ENCODE results near the gene TP53I13.
"Not testable (repeated sequence)": the region's sequence is repeated elsewhere in the genome, so short reads cannot be mapped to it uniquely, and the experiment has no call there.

Gene TP53I13

GRCh38 chr17:29568331-29569244 lies at the start of gene TP53I13:
Gene TP53I13, plus strand, starts transcription at chr17:29568701. Its CDS starts 58 bp downstream, at chr17:29568759.
- peak; percentile 93 for DNase-seq (ENCODE audit: low spot score)

DNA sequence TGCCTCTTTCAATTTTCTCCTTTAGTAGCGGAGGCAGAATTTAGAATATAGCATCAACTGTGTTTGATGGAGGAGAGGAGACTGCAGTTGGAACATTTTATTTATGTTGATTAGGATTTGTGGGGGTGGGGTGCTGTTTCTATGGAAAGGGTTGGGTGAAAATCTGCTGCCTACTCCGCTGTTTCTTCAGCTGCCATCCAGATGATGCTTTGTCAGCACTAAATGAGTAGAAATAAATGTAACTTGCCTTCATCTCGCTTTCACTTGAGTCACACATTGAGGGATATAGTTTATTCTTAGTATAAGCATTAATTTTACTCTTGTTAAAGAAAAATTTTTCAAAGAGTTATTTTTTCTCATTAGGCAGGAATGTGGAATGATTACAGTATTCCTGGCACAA lies 43.8 kb upstream of the TP53I13 start:
- no peak for DNase-seq (ENCODE audit: low spot score)

- no peak for DNase-seq (ENCODE audit: low spot score)
Measured at GRCh38 chr17:29526322-29526721, 42.2 kb upstream of the TP53I13 start.

- DNase-seq (ENCODE audit: low spot score): no peak
Measured at GRCh38 chr17:29533976-29534375, 34.5 kb upstream of the TP53I13 start.

GRCh38 chr17:29544066-29544465 lies 24.4 kb upstream of the TP53I13 start:
- no peak for DNase-seq (ENCODE audit: low spot score)

DNA sequence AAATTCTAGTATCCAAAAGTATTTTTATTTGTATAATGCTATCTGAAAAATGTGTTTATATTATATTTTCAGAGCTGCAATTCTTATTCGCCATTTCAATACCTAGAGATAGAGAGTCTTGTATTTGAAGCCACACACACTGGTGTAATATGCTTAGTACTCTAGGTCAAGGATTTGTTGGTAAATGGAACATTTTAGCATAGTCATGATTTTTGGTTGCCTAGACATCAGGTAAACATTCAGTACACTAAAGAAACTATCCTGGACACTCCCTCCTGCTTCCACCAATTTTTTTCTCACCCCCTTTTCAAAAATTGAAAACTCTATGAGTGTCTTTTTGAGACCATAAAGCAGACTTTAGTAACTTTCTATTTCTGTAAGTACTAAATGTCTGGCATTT lies 22.4 kb upstream of the TP53I13 start:
- no peak for DNase-seq (ENCODE audit: low spot score)

- DNase-seq (ENCODE audit: low spot score): no peak
Measured at GRCh38 chr17:29546830-29547229, 21.7 kb upstream of the TP53I13 start.

DNA sequence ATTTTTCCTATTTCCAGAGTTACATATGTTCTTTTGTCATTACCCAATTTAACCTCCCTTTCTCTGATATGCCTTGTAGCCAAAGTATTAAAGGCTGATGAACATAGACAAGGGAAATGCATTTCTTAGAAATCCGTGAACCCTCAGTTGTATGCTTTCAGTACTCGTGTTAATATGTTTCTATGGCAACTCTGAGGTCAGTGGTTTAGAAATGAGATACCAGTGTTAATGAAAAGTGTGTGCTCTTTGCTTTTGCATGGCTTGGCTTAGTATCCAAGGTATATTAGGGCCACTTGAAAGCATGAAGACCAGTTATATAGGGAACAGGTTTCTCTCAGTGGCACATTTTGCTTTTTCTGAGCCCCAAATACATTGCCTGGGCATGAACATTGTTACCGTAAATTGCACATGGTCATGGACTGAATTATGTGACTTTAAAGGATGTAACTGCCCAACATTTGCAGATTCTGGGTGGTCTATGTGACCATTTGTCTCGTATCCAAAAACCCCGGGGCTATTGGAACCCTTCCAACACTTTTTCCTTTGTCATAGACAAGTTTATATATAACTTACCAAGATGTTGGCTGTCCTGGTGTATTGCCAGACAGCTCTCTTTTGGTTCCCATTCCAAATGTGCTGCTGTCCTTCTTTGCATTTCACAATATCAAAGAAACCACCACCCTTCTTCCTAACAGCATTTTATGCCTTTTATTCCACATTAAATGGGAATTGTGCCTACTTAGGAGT lies 19.2 kb upstream of the TP53I13 start:
- peak; percentile 12 for DNase-seq (ENCODE audit: low spot score)

GRCh38 chr17:29555840-29556239 lies 12.7 kb upstream of the TP53I13 start:
- DNase-seq (ENCODE audit: low spot score): no peak

GRCh38 chr17:29557085-29557738 lies 11.3 kb upstream of the TP53I13 start:
- DNase-seq (ENCODE audit: low spot score): no peak

DNA sequence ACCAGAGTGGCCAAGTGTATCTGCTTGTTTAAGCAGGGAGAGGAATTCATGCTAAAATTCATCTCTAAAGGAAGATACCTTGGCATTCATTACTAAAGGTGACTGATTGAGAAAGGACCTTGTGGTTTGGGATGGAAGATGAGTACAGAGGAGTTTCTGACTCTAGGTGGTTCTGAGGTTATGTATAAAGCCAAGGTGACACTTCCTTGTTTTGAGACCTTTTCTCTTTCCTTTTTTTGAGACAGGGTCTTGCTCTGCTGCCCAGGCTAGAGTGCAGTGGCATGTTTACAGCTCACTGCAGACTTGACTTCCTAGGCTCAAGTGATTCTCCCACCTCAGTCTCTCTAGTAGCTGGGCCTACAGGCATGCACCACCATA lies 10.8 kb upstream of the TP53I13 start:
- no peak for DNase-seq (ENCODE audit: low spot score)

- not testable (repeated sequence) for DNase-seq (ENCODE audit: low spot score)
Measured at GRCh38 chr17:29558139-29558538, 10.4 kb upstream of the TP53I13 start.

DNA sequence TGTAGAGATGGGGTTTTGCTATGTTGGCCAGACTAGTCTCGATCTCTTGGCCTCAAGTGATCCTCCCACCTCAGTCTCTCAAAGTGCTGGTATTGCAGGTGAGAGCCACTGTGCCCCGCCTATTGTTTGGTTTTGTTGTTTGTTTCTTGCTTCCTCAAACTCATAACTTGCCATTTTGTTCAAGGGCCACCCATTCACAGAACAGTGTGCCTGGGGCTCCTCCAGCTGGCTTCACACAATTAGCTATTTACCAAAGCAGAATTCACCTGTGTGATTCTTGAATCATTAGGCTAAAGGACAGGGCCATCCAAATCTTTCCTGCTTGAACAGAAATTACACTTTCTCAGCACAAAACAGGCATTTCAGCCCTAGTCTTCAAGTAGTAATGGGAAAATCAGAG lies 8.9 kb upstream of the TP53I13 start:
- DNase-seq (ENCODE audit: low spot score): no peak

DNA sequence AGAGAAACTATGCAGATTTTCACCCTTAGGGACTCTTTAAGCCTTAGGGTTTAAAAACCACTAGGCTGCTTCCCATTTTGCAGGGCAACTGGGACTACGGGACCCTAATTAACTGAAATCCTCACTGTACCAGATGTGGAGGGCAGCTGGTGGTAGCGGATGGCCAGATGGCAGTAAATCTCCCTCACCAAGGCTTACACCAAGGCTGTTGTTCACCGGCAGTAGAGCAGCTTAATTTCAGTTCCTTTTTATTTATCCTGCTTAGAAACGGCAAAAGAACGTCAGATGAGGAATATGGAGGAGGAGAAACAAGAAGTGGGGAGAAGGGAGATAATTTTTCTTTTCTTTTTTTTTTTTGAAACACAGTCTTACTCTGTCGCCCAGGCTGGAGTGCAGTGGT lies 8.2 kb upstream of the TP53I13 start:
- DNase-seq (ENCODE audit: low spot score): no peak

DNA sequence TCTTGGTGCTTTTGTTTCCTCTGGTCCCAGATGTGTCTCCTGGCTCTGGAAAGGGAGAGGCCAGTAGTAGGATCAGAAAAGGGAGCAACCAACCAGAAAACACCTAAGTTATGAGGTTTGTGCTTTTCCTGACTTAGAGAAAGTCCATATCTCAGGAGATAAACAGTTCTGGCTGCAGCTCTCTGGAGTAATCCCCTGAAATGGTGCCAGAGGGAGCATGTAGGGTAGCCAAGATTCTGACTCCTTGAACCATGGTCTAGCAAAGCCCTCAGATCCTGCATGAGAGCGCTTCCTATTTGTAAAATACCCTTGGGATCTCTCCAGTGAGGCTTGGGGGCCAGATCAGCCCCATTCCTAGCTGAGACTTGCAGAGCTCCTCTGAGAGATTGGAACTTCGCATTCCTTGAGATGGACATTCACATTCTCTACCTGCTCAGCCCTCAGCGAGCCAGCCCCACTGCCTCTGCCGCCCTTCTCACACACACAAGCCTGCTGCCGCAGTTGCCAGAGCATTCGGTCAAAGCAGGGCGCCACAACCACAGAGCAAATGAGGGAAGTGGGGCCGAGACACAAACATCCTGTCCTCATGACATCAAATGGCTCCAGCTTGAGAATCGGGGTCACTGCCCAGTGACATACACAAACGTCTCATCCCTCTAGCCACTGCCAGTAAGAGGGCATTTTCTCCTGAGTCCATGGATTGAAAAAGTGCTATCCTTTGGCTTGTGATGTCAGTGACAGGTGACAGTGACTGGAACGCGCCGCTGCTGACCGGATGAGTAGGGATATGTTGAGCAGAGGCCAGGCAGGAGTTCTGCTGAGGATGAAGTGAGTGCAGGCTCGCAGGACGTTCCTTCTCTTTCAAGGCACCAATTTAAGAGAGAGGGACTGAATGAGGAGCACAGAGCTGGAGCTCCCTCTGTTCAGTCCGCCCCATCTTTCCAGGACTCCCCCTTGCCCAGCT lies 6.7 kb upstream of the TP53I13 start:
- DNase-seq (ENCODE audit: low spot score): no peak

DNA sequence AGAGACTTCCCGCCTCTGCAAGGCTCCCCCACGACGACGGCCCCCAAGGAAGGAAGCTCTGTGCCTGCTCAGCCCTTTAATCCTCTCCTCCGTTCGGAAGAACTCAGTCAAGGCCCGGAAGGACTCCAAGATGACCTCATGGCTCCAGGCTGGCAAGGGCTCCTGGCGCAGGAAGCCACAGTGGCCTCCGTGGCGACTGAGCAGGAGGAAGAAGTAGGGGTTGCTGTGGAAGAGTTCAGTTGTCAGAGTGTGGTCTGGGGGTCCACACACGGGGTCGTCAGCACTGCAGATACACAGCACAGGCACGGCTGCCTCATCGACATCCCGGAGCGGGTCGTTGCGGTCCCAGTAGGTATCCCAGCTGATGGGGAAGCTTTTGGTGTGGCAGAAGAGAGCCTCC lies 5.9 kb upstream of the TP53I13 start:
- DNase-seq (ENCODE audit: low spot score): no peak

- no peak for DNase-seq (ENCODE audit: low spot score)
Measured at GRCh38 chr17:29563816-29564215, 4.7 kb upstream of the TP53I13 start.

- DNase-seq (ENCODE audit: low spot score): peak; percentile 56
Measured at GRCh38 chr17:29565643-29566472, 2.6 kb upstream of the TP53I13 start.

GRCh38 chr17:29566473-29567303 lies 1.8 kb upstream of the TP53I13 start, which contains the start of gene ABHD15:
Gene ABHD15, minus strand, starts transcription at chr17:29567037. Its CDS starts 71 bp downstream, at chr17:29566966.
- peak; percentile 51 for DNase-seq (ENCODE audit: low spot score)

- no peak for DNase-seq (ENCODE audit: low spot score)
Measured at GRCh38 chr17:29567304-29567553, 1.3 kb upstream of the TP53I13 start.
